HG02938 (cell line): ENCODE results near the gene CMTR1.
"Not testable (repeated sequence)": the region's sequence is repeated elsewhere in the genome, so short reads cannot be mapped to it uniquely, and the experiment has no call there.

ENCODE experiments used
- ATAC-seq: cut with Tn5 transposase; IDR thresholded peaks from one replicate; pipeline ENCODE4 v1.9.1; 2021; ENCODE audit warnings: mild to moderate bottlenecking, moderate library complexity; ENCODE audit not compliant: unreplicated experiment

CMTR1 gene, protein sequence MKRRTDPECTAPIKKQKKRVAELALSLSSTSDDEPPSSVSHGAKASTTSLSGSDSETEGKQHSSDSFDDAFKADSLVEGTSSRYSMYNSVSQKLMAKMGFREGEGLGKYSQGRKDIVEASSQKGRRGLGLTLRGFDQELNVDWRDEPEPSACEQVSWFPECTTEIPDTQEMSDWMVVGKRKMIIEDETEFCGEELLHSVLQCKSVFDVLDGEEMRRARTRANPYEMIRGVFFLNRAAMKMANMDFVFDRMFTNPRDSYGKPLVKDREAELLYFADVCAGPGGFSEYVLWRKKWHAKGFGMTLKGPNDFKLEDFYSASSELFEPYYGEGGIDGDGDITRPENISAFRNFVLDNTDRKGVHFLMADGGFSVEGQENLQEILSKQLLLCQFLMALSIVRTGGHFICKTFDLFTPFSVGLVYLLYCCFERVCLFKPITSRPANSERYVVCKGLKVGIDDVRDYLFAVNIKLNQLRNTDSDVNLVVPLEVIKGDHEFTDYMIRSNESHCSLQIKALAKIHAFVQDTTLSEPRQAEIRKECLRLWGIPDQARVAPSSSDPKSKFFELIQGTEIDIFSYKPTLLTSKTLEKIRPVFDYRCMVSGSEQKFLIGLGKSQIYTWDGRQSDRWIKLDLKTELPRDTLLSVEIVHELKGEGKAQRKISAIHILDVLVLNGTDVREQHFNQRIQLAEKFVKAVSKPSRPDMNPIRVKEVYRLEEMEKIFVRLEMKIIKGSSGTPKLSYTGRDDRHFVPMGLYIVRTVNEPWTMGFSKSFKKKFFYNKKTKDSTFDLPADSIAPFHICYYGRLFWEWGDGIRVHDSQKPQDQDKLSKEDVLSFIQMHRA

GRCh38 chr6:37432916-37433656 lies at the start of gene CMTR1:
Gene CMTR1, plus strand, starts transcription at chr6:37433221. Its CDS starts 2,409 bp downstream, at chr6:37435630.
- peak; percentile 78 for ATAC-seq

DNA sequence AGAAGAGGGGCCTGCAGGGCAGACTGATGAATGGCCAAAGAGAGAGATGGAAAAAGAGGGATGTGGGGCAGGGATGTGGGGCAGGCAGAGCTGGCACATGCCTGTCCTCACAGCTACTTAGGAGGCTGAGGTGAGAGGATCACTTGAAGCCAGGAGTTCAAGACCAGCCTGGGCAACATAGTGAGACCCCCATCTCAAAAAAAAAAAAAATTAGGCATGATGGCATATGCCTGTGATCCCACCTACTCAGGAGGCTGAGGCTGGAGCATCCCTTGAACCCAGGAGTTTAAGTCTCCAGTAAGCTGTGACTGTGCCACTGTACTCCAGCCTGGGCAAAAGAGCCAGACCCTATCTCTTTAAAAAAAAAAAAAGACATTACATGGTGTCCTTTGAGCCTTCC lies 44.4 kb upstream of the CMTR1 start:
- no peak for ATAC-seq

DNA sequence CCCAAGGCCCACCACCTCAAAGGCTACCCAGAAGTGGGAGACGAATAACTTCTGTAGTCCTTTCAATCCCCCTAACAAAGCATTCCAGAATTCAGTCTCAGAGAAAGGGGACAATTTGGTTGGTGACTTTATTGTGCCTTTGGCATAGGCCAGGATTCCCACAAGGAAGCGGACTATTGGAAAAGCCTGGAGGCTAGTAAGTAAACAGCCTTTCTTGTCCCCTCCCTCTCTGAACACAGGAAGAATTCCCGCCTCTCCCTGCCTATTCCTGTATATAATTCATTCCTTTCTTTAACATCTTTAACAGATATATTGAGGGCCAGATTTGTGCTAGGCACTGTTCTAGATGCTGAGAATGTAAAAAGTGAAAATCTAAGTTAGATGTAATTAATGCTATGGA lies 43.2 kb upstream of the CMTR1 start:
- ATAC-seq, result no peak

GRCh38 chr6:37391120-37391519 lies 41.9 kb upstream of the CMTR1 start:
- no peak for ATAC-seq

GRCh38 chr6:37392821-37393220 lies 40.2 kb upstream of the CMTR1 start:
- ATAC-seq, result no peak

DNA sequence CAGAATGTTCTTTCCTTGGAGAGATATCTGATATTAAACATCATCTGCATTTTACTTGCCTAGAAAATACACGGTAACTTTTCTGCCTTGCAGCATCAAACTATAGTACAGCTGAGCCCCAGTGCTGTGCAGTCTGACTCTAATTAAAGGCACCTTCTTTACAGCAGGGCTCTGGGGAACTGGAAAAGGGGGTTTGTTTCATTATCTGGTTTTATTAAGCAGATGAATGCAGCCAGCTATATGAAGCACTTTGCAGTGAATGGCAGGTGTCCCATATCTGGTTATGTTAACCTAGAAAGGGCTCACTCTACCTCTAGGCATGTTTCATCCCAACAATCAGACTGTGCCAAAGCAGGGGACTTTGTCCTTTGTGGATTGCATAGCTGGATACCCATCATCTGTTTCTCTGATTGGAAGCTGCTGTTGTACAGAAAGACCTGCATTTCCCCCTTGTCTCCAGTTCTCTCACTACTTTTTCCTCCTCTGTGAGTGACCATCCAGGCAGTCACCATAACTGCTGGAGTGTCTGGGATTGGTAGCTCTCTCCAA lies 39.6 kb upstream of the CMTR1 start:
- no peak for ATAC-seq

- ATAC-seq, result no peak
These were observed 36.3 kb upstream of the CMTR1 start for GRCh38 chr6:37396571-37397180.

DNA sequence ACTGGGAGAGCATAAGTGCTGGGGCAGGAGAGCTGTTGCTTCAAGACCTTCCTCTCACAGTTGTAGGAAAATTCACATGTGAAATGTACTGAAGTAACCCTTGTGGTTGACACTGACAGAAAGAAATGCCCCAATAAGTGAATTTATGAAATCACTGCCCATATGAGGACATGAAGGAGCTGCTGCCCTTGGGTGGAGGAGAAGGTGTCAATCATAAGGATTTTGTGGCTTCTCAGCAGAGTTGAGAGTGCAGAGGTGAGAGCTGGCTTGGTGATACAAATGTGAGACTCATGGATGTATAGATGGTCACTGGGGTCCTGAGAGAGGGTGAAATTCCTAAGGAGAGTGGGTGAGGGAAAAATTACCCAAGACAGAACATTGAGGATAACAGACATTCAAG lies 33.9 kb upstream of the CMTR1 start:
- no peak for ATAC-seq

DNA sequence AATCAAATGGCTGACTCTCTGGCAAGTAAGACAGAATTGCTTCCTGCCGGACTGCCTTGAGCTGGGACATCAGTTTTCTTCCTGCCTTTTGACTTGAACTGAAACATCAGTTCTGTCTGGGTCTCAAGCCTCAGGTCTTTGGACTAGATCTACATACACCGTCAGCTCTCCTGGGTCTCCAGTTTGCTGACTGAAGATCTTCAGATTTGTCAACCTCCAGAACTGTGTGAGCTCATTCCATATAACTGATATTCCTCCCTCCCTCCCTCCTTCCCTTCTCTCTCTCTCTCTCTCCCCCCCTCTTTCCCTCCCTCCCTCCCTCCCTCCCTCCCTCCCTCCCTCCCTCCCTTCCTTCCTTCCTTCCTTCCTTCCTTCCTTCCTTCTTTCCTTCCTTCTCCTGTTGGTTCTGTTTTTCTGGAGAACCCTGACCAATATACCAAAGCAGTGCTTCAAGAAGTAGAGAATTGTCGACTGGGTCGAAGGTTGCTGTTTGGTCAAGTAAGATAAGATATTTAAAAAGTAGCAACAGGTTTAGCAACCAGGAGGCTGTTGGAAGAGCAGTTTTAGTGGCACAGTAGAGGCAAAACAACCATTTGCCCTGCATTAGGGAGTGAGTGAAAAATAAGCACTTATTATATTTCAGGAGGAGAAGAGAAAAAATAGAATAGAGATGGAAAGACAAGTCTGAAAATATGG lies 33.1 kb upstream of the CMTR1 start:
- ATAC-seq, result no peak

DNA sequence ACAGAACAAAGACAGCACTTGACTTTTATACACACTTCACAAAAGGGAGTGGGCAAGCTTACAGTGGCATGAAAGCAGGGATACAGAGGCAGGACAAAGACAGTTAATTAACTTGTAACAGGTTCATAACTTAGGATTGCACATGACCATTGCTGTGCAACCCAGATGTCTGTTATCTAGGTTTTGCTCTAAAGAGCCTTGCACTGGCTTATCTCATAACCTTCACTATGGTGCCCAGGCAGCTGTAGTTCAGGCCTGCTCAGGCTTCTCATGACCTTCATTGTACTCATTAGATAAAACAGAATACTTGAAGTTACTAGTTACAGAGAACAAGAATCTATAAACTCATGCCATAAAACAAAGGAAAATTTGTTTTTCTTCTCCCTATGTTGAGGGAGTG lies 31.4 kb upstream of the CMTR1 start:
- not testable (repeated sequence) for ATAC-seq

DNA sequence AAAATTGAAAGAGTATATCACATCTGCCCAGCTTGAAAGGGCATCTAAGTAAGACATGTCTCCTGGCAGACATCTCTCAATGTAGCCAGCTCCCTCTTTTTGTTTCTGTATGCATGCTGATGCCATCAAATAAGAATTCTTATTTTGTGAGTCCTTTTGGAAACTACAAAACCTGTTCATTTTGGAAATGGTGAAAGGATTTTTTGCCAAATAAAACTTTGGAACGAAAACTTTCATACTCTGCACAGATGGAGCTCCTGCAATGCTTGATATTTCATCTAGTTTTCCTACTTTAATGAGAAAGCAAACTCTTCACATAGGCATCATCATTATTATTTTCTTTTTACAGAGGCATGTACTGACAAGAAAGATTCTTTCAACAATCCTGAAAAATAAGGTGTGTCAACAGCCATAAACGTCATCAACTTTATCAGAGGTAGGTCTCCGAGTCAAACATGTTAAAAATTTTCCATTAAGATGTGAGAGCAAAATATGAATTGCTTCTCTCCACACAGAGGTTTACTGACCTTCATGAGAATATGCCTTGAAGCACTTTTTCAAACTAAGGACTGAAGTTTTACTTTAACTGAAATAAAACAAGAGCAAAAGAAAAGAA lies 26.2 kb upstream of the CMTR1 start:
- no peak for ATAC-seq

DNA sequence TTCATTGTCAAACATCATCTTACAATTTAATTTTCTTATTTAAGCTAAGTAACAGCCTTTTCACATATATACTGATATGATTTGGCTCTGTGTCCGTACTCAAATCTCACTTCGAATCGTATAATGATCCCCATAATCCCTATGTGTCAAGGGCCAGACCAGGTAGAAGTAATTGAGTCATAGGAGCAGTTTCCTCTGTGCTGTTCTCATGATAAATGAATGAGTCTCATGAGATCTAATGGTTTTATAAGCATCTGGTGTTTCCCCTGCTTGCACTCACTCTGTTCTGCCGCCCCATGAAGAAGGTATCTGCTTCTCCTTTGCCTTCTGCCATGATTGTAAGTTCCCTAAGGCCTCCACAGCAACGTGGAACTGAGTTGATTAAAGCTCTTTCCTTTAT lies 25.1 kb upstream of the CMTR1 start:
- ATAC-seq, result no peak

GRCh38 chr6:37409501-37409900 lies 23.5 kb upstream of the CMTR1 start:
- ATAC-seq, result no peak

DNA sequence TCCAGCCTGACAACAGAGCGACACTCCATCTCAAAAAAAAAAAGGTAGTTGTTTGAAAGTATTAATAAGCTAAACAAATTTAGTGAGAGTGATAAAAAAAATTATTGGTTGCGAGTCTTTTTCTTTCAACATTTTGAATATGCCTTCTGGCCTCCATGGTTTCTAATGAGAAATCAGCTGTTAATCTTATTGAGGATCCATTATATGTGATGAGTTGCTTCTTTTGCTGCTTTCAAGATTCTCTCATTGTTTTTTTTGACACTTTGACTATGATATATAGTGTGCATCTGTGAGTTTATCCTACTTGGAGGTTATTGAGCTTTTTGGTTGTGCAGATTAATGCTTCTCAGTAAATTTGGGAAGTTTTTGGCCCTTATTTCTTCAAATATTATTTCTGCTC lies 15.6 kb upstream of the CMTR1 start:
- ATAC-seq, result no peak

GRCh38 chr6:37418722-37419121 lies 14.3 kb upstream of the CMTR1 start:
- ATAC-seq, result no peak

- ATAC-seq, result no peak
These were observed 6.7 kb upstream of the CMTR1 start for GRCh38 chr6:37426058-37426944.

DNA sequence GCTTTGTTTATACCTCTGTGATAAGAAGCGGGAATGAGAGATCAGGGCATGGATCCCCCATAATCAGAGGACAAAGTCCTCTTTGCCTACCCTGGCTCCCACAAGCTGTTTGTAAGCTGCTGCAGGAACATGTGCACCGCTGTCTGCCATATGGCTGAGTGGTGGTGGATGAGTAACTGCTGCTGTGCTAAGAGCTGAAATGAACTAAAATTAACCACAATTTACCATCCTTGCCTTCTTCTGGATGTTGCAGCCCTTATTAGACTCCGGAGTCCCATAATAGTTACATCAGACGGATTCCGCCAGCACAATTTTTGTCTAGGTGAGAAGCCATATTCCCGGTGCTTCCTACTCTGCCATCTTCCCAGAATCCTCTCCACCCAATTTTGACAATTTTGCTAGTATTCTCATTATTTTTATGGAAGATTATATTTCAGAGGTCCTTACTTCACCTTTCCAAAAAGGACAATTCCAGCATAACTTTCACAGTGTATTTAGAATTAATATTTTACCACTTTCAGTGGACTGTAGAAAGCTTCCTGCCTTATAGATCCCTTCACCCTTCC lies 6.0 kb upstream of the CMTR1 start:
- ATAC-seq, result no peak

DNA sequence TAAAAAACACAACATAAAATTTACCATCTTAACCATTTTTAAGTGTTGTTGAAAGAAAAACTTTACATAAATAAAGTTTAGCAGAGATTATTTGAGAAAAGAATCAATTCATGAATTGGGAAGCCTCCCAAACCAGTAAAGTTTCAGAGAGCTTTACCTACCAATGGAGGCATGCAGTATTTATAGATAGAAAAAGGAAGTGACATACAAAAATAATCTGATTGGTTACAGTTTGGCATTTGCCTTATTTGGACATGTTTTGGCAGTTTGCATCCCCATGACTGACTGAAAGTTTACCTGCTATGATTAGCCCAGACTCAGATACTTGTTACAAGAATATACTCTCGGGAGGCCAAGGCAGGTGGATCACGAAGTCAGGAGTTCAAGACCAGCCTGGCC lies 3.7 kb upstream of the CMTR1 start:
- ATAC-seq, result no peak

DNA sequence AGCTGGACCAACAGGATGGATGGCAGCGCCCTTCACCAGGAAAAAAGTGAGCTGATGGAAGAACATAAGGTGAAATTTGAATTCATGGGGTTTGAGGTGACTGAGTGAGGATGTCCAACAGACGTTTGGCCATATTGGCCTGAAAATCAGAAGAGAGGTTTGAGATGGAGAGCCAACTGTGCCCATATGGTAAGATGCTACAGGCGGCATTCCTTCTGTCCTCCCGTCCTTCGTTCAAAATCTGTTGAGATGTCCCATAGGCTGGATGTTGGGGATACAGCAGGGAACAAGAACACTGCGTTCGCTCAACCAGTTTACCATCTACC lies 468 bp upstream of the CMTR1 start:
- peak; percentile 13 for ATAC-seq
